K562 (cell line): ENCODE data around the gene RPS28. TPM values are rescaled to one million over a fixed set of nuclear protein-coding genes. Genes with fewer than 3 reads are reported as not detected.
A peak's percentile ranks its signal among the peaks of the same experiment; 100 is the strongest.

Source experiments
- ATAC-seq: fragments of 200-7000 bp; cut with Tn5 transposase; 3 replicates; pipeline ENCODE4 v1.9.1; 2020; ENCODE audit warnings: moderate library complexity
- BruUV-seq: library from RNA; stranded (reverse); fragments of 400-500 nt; replicated peaks from 2 replicates; lab custom pipeline; 2021; lab: Mats Ljungman, UMichigan
- CTCF ChIA-PET: fragments of 300-600 bp; formaldehyde crosslinking; extraction: SDS; loops from one replicate; lab custom pipeline; 2021; ENCODE audit warnings: low intra/inter-chr PET ratio; lab: Yijun Ruan, JAX
- POLR2A ChIA-PET: fragments of 300-600, 350-650 bp; sonication (Branson Sonifier 250); formaldehyde crosslinking; extraction: SDS; loops from one replicate; lab custom pipeline; 2021; ENCODE audit warnings: antibody characterized with exemption, inconsistent platforms; lab: Yijun Ruan, JAX
- DNase-seq, 4 experiments: peaks; one replicate each; pipeline versions ENCODE4 v3.0.0 to v3.0.0-alpha.2; 2011 to 2018; ENCODE audit warnings: low spot score in 3 of 4, mixed read lengths in 3 of 4; ENCODE audit errors: extremely low read depth in 1 of 4
- FAIRE-seq: peaks from 2 replicates; lab custom pipeline; 2011; peaks lifted over from hg19 to GRCh38; lab: Jason Lieb, UNC
- H2AFZ ChIP-seq: 2 replicates; pipeline ENCODE4 v1.6.0; 2011; ENCODE audit warnings: low read depth, low read length, control low read depth, inconsistent platforms
- H3K27ac ChIP-seq: fragments of 200-600 bp; 3 replicates; pipeline ENCODE4 v1.8.0; 2011; ENCODE audit warnings: low read depth, mild to moderate bottlenecking, control low read depth, inconsistent platforms, low read length, moderate library complexity, mixed read lengths; ENCODE audit errors: extremely low read depth
- H3K27me3 ChIP-seq, 2 experiments: fragments of 300-600 bp in 1 of 2; 2 replicates in 1 of 2; 3 replicates in 1 of 2; pipeline versions ENCODE4 v1.6.0 to v1.8.0; 2011; ENCODE audit warnings: inconsistent platforms in 2 of 2, low read length in 2 of 2, mild to moderate bottlenecking in 1 of 2, mixed read lengths in 1 of 2, moderate library complexity in 1 of 2; ENCODE audit not compliant: control insufficient read depth in 2 of 2, insufficient read depth in 2 of 2
- H3K36me3 ChIP-seq: fragments of 300-600 bp; 3 replicates; pipeline ENCODE4 v1.8.0; 2011; ENCODE audit warnings: mild to moderate bottlenecking, low read length, inconsistent platforms; ENCODE audit not compliant: control insufficient read depth, insufficient read depth
- H3K4me1 ChIP-seq, 2 experiments: fragments of 200-600 bp in 1 of 2; replicated peaks in 1 of 2; 2 replicates in 1 of 2; 3 replicates in 1 of 2; pipeline versions ENCODE4 v1.5.1 to v1.8.0; 2011; ENCODE audit warnings: inconsistent platforms in 2 of 2, low read length in 2 of 2, mild to moderate bottlenecking in 1 of 2, mixed read lengths in 1 of 2, moderate library complexity in 1 of 2; ENCODE audit not compliant: control insufficient read depth in 2 of 2, insufficient read depth in 2 of 2
- H3K4me2 ChIP-seq: 2 replicates; pipeline ENCODE4 v1.6.1; 2011; ENCODE audit warnings: low read length, control low read depth, inconsistent platforms, mixed read lengths; ENCODE audit not compliant: insufficient read depth
- H3K4me3 ChIP-seq: fragments of 200-600 bp; sonication (generic), shearing (Covaris generic); 2 replicates; pipeline ENCODE4 v1.5.1; 2016; ENCODE audit warnings: control low read depth, inconsistent platforms
- H3K79me2 ChIP-seq: fragments of 200-600 bp; 3 replicates; pipeline ENCODE4 v1.8.0; 2011; ENCODE audit warnings: low read length, inconsistent platforms; ENCODE audit not compliant: control insufficient read depth, insufficient read depth
- H3K9ac ChIP-seq, 2 experiments: 2 replicates each; pipeline versions ENCODE4 v1.6.0 to v1.6.1; 2011; ENCODE audit warnings: low read depth in 2 of 2, low read length in 2 of 2, control low read depth in 1 of 2, inconsistent platforms in 1 of 2, mild to moderate bottlenecking in 1 of 2, mixed read lengths in 1 of 2; ENCODE audit not compliant: insufficient read depth in 1 of 2
- H3K9me1 ChIP-seq: one replicate; pipeline ENCODE4 v1.6.0; 2011; ENCODE audit warnings: inconsistent platforms, mild to moderate bottlenecking, low read length, moderate library complexity; ENCODE audit not compliant: control insufficient read depth, insufficient read depth
- H3K9me3 ChIP-seq: replicated peaks from 2 replicates; pipeline ENCODE4 v1.5.1; 2011; ENCODE audit warnings: low read depth, low read length, inconsistent platforms; ENCODE audit not compliant: control insufficient read depth, insufficient read depth
- H4K20me1 ChIP-seq: replicated peaks from 2 replicates; pipeline ENCODE4 v1.6.1; 2011; ENCODE audit warnings: low read length, inconsistent platforms, mixed read lengths; ENCODE audit not compliant: control insufficient read depth, insufficient read depth
- CBX8 ChIP-seq: fragments of 200-600 bp; sonication (generic); IDR thresholded peaks from 2 replicates; pipeline ENCODE4 v1.6.1; 2012; ENCODE audit warnings: borderline replicate concordance, mixed run types, low read depth, mild to moderate bottlenecking, moderate library complexity, mixed read lengths, low read length, control low read depth, inconsistent platforms; ENCODE audit not compliant: poor library complexity, severe bottlenecking; ENCODE audit errors: extremely low read depth
- ZBED1 ChIP-seq: IDR thresholded peaks from 2 replicates; pipeline ENCODE4 v1.6.1; 2014
- ZKSCAN1 ChIP-seq: fragments of 150-350 bp; IDR thresholded peaks from 2 replicates; pipeline ENCODE4 v1.6.1; 2016; ENCODE audit warnings: low read depth, low read length
- WGBS: fragments of 100-300 bp; shearing (Covaris generic); methylation state at CpG from one replicate; pipeline ENCODE4 v1.1.6; 2016; ENCODE audit warnings: low coverage, mixed read lengths; ENCODE audit not compliant: insufficient coverage; ENCODE audit errors: missing lambda C conversion rate; 5-methylcytosine and 5-hydroxymethylcytosine counted together
- in situ Hi-C: fragments of 300-500 bp; cut with MboI; formaldehyde crosslinking; loops from 4 replicates; pipeline ENCODE4 v1.15.0; 2018; ENCODE audit warnings: inconsistent platforms, mixed read lengths
- intact Hi-C: fragments of 100-400 bp; cut with micrococcal nuclease; formaldehyde crosslinking; loops from 2 replicates; pipeline ENCODE4 v1.14.2; 2022
- polyA plus RNA-seq, 8 experiments: library from polyadenylated mRNA; depleted of rRNA in 4 of 8; stranded (reverse) in 5 of 8; unstranded in 3 of 8; fragments of >200 nt; fragmentation: Nextera tagmentation in 2 of 8; fragmentation: Illumina TruSeq in 1 of 8; extraction: Ambion mirVana in 2 of 8; extraction: Trizol in 1 of 8; gene quantifications; 2 replicates each; pipeline versions ENCODE4 v1.2.1 to v1.2.3, GENCODE V29; 2011 to 2014; ENCODE audit warnings: inconsistent platforms in 1 of 8, missing spikeins in 1 of 8
- total RNA-seq, 7 experiments: library from RNA; depleted of rRNA in 6 of 7; stranded (reverse); fragments of >200 nt in 6 of 7; fragmentation: Illumina TruSeq in 2 of 7; extraction: Trizol in 2 of 7; gene quantifications; 2 replicates each; pipeline versions ENCODE4 v1.2.1 to v1.2.3, GENCODE V29; 2011 to 2021; ENCODE audit warnings: low replicate concordance in 1 of 7
- TF ChIP-seq, protein P1 (sequence below): fragments of 450-650 bp; IDR thresholded peaks from 2 replicates; pipeline ENCODE4 v1.6.1; 2016; ENCODE audit warnings: mild to moderate bottlenecking

RPS28 gene
- total and polyA plus RNA-seq, 9 of the 15 experiments (the other 6 are each of a cell fraction or from before 2014, with no cell fraction given), result 165 to 2,827 (median 1,303) TPM

DNA sequence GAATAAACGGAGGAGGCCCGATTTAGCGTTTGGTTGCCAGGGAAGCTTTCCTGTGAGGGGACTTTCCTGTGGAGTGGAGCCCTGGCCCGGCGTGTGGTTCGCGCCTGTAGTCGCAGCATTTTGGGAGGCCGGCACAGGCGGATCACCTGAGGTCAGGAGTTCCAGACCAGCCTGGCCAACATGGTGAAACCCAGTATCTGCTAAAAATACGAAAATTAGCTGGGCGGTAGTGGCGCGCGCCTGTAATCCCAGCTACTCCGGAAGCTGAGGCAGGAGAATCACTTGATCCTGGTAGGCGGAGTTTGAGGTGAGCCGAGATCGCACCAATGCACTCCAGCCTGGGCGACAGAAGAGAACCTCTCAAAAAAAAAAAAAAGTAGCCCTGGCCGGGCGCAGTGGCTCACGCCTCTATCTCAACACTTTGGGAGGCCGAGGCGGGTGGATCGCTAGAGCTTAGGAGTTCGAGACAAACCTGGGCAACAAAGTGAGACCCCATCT lies 14.8 kb downstream of the RPS28 start:
- Histone ChIP-seq H3K4me2 (no peak overlapping the region), H3K4me3 (no peak overlapping the region), H3K4me1 (peaks cover 0 to 42% of the 10 kb centered on the region in 2 experiments; a peak in 3 of 5 replicates), H4K20me1 (no peaks in the 10 kb centered on the region), H3K27ac (no peak overlapping the region), H3K27me3 (peaks cover 13 to 36% of the 10 kb centered on the region in 2 experiments; a peak in 4 of 5 replicates), H2AFZ (no peak overlapping the region)
- in situ Hi-C loops, result no loop called here
- FAIRE-seq (no peak), ATAC-seq (no peak)
- no peak for TF ChIP-seq CBX8
- TF ChIP-seq, protein P1, sequence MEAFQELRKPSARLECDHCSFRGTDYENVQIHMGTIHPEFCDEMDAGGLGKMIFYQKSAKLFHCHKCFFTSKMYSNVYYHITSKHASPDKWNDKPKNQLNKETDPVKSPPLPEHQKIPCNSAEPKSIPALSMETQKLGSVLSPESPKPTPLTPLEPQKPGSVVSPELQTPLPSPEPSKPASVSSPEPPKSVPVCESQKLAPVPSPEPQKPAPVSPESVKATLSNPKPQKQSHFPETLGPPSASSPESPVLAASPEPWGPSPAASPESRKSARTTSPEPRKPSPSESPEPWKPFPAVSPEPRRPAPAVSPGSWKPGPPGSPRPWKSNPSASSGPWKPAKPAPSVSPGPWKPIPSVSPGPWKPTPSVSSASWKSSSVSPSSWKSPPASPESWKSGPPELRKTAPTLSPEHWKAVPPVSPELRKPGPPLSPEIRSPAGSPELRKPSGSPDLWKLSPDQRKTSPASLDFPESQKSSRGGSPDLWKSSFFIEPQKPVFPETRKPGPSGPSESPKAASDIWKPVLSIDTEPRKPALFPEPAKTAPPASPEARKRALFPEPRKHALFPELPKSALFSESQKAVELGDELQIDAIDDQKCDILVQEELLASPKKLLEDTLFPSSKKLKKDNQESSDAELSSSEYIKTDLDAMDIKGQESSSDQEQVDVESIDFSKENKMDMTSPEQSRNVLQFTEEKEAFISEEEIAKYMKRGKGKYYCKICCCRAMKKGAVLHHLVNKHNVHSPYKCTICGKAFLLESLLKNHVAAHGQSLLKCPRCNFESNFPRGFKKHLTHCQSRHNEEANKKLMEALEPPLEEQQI, result no peak
- TF ChIP-seq ZKSCAN1, result 0 out of 2 replicates have a peak, but pooled peaks have one; percentile 6
- TF ChIP-seq ZBED1, result no peak
- TF ChIP-seq, all 486 proteins: peak for 1
- DNase-seq, result peak in 1 of 4 experiments; percentile 3
- no TSS peak for BruUV-seq
- no peaks in the 10 kb centered on the region for H3K79me2 ChIP-seq
- ChIA-PET CTCF (interaction anchor here (0.7 kb wide), 1 partner anchor 17 kb away, joined by 3 read pairs; no protein-coding TSS in a partner anchor), POLR2A (interaction anchor here (0.6 to 3.8 kb wide), 6 partner anchors 8 to 67 kb away, joined by 3 to 34 read pairs (median 4); partner anchors contain the start of genes NDUFA7 and RPS28)
- H3K36me3 ChIP-seq, result no peaks in the 10 kb centered on the region
- no peak overlapping the region; a peak in 1 of 4 replicates for H3K9ac ChIP-seq
- H3K9me3 ChIP-seq, result no peaks in the 10 kb centered on the region
- WGBS, result 7% methylated on average over 20 of the region's 27 CpGs
- no peaks in the 10 kb centered on the region for H3K9me1 ChIP-seq
- intact Hi-C loops, result no loop called here
